ENCODE results near the gene ANP32A.

- no peak for TF ChIP-seq ZNF274 (IDR thresholded peaks at IDR 0.05; ENCODE audit: low read depth, low read length)
- TF ChIP-seq SUZ12 (IDR thresholded peaks at IDR 0.05; ENCODE audit: extremely low read depth, insufficient read depth, insufficient read length), result no peak
- no peak for TF ChIP-seq YY1 (IDR thresholded peaks at IDR 0.05; ENCODE audit: insufficient read depth, insufficient read length)
These were observed 77.4 kb downstream of the ANP32A start for GRCh38 chr15:68743256-68743655.
